ENCODE data around the gene KCNMA1.

DNA sequence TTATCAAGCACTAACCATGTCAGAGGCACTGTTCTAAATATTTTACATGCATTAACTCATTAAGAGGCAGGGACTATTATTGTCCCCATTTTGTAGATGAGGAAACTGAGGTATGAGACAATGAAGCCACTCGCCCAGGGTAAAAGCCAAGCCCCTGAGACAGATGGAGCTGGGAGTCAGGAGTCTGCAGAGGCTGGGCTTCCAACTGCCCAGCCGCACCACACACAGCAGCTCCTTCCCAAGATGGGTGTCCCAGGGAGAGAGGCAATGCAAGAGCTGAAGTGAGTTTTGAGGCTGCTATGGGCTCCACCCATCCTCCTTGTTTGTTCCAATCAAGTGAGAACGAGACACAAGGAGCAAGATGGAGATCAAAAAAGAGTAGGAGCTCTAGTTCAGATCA is 244.2 kb downstream of the KCNMA1 start:
- TF ChIP-seq, protein P1, sequence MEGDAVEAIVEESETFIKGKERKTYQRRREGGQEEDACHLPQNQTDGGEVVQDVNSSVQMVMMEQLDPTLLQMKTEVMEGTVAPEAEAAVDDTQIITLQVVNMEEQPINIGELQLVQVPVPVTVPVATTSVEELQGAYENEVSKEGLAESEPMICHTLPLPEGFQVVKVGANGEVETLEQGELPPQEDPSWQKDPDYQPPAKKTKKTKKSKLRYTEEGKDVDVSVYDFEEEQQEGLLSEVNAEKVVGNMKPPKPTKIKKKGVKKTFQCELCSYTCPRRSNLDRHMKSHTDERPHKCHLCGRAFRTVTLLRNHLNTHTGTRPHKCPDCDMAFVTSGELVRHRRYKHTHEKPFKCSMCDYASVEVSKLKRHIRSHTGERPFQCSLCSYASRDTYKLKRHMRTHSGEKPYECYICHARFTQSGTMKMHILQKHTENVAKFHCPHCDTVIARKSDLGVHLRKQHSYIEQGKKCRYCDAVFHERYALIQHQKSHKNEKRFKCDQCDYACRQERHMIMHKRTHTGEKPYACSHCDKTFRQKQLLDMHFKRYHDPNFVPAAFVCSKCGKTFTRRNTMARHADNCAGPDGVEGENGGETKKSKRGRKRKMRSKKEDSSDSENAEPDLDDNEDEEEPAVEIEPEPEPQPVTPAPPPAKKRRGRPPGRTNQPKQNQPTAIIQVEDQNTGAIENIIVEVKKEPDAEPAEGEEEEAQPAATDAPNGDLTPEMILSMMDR (IDR thresholded peaks at IDR 0.05; ENCODE audit: insufficient read depth, low read length, poor library complexity, severe bottlenecking), result no peak
- TF ChIP-seq EZH2phosphoT487 (conservative IDR thresholded peaks at IDR 0.05; ENCODE audit: low read length), result no peak

All from SU-DHL-6 (cell line).